GM21529 (cell line): ENCODE measurements around the gene GAREM2.

ENCODE experiments used
- ATAC-seq: cut with Tn5 transposase; IDR thresholded peaks from one replicate; pipeline ENCODE4 v1.9.1; 2021; ENCODE audit not compliant: unreplicated experiment

GAREM2 gene

DNA sequence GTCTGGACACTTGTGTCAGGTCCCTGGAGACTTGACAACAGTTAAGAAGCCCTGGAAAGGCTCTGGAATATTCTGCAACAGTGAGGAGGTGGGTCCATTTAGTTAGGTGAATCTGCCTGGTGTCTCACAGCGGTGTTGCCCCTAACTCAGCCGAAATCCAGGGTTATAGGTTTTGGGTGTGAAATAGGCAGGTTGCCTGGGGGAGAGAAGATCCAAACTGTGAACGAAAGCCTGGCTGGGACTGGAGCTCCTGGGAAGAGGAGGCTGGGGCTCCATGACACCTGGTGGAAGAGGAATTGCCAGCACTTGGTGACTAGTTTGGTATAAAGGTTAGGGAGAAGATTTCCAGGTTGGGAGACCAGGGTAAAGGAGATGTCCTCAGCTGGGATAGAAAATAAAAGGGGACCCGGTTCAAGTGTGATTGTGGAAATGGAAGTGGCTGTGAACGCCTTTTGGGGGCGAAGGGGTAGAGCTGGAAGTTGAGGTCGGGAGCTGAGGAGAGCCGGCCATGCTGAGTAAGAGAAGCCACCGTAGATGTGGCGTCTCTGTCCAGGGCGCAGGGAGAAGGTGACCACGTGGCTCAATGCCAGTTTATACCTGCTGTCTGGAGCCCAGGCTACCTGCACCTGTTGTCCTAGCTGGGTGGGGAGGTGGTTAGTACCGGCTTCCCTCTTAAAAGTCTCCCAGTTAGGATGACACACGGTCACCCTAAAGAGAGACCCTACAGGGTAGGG is 3.0 kb upstream of the GAREM2 start:
- no peak for ATAC-seq

DNA sequence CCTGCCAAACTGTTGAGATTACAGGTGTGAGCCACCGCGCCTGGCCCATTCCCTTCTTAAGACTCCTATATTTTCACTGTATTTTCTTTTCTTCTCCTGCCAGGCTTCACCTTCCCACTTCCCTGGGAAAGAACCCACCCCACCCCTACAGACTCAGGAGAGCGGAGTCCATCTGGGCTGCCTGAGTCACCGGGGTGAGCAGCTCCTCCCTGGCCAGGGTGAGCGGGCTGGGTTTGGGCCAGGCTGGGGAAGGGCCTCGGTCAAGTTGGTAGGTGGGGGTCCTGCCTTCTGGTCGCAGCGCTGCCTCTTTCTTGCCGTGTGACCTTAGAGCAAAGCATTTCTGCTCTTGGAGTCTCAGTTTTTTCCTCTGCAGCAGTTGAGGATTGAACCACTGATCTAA is 2.1 kb upstream of the GAREM2 start:
- ATAC-seq = no peak

DNA sequence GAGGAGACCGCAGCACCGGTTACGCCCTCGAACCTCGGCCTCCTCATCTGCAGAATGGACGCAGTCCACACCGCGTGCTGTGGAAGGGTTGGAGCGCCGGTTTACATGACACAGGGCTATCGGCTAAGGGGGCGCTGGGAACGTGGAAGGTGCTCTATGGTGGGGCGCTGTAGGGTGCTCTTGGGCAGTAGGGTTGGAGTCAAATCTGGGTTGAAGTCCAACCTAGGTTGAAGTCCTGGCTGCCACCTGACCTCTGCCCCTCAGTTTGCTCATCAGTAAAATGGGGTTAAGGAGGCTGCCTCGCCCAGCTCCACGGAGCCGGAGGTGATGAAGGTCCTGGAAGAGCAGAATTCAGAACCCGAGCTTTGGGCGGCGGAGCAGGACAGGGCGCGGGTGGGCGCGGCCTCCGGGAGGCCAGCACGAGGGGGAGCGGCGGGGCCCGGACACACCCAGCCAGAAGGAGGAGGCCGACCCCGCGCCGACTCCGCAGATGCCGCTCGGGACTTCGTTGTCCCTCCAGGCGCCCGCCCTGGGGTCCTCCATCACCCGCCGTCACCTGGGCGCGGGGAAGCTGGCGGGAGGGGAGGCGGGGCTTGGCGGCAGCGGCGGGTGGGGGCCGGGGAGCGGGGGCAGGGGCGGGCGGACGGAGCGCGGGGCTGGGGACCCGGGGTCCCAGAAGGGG is 558 bp upstream of the GAREM2 start:
- ATAC-seq = no peak

DNA sequence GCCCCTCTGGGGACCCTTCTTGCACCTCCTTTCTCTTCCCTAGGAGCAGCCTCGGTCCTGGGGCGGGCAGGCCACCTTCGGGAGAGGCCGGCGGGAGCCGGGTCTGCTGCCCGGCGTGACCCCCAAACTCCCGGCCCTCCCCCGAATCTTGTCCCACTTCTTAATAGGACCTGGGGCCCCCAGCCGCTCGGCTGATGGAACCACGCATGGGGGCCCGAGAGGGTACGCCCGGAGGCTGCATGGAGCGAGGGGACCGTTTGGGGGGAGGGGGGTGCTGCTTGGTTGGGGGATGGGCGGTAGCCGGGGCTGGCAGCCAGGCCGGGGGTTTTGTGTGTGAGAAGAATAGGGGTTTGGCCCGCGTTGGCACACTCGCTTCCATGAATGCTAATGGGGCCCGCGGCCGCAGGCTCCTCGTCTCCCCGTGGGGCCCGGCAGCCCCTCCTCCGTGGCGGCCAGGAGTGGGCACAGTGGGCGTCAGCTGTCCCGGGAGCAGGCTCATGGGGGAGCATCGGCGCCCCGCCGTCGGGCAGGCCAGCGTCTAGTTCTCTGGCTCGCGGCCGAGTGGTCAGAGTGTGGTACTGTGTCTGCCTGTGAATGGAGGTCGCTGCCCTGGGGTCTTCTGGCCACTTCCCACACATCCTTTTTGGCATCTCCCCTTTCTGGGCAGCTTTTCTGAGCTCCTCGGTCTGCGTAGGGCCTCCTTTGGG is 1.0 kb downstream of the GAREM2 start:
- no peak for ATAC-seq

DNA sequence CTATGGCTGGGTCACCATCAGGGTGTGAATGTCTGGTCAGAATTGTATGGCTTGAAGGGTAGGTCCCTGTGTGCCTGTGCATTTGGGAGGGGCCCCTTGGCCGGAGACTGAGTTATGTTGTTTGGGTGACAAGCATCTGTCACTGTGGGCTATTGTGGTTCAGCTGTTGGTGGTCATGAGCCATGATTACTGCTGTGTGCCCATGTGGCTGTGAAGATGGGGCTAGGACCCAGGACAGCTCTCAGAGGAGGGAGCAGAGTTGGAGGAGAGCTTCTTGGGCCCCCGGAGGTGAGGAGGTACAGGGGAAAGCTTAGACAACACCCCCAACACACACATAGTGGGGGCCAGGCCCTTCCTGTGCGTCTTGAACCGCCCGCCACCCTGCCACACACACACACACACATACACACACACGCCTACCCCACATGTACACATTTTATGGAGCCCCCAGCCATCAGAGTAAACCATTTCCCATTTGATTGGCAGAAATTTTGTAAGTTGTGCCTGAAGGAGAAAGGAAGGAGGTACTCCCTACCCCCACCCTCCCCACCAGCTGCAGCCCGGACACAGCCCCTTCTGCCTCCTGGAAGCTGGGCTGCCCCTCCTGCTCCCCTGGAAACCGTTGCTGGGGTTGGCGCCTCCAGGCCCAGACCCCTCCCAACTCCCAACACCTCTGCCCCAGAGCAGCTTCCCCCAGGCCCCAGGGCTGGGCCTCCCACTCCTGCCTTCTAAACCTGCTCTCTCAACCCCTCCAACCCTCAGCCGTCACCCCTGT is 2.0 kb downstream of the GAREM2 start:
- no peak for ATAC-seq

DNA sequence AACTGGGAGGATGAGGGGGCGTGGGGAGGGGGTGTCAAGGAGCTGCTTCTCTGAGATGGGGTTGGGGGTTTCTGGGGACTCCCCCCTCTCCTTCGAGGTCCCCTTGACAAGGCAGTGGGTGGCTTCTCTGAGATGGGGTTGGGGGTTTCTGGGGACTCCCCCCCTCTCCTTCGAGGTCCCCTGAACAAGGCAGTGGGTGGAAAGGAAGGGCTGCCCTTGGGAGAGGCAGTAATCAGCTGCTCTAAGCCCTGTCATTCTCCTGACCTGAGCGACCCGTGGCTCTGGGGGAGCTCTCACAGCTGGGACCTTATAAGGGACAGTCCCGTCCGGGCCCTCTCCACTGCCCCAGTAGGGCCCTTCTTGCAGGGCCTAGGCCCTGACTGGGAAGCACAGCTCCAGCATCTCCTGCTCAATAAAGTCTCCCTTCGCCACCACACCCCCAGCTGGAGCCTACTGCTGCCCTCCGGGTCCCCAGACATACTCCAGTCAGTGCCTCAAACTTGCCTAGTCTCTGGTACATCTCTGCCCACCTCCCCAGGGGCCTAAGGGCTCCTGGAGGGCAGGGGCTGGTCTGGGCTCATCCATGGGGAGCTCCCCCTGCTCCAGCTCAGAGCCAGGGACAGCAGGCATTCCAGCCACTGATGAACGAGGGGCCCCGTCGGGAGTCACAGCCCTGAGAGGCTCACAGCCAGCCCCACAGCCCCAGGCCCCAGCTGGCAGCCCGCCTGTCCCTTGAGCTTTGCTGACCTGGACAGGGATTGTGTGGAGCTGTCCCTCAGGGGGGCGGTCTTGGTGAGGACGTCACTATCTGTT is 2.8 kb downstream of the GAREM2 start:
- no peak for ATAC-seq

DNA sequence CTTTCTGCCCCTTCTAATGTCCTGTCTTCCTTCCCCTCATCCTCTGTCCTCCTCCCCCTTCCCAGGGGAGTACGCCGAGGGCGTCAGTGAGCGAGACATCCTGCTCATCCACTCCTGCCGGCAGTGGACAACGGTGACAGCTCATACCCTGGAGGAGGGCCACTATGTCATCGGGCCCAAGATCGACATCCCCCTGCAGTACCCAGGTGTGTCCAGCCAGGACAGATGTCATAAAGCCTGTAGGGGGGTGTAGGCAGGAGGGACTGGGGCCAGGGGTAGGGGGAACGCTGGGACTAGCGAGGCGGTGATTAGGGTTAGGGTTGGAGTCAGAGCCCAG is 3.4 kb downstream of the GAREM2 start:
- no peak for ATAC-seq

DNA sequence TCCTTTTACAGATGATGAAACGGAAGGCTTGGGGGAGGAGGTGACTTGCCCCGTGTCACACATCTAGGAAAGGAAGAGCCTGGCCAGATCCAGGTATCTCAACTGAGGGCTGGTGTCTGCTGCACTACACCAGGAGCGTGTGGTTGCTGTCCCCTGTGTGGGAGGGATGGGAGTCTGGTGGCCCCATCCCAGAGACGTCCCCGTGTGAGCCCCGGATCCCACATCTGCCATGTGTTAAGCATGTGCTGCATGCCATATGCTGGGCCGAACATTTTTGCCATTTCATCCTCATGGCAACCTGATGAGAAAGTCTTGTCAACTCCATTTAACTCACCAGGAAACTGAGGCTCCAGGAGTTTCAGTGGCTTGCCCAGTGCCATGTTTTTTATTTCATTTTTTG is 4.2 kb downstream of the GAREM2 start:
- no peak for ATAC-seq

DNA sequence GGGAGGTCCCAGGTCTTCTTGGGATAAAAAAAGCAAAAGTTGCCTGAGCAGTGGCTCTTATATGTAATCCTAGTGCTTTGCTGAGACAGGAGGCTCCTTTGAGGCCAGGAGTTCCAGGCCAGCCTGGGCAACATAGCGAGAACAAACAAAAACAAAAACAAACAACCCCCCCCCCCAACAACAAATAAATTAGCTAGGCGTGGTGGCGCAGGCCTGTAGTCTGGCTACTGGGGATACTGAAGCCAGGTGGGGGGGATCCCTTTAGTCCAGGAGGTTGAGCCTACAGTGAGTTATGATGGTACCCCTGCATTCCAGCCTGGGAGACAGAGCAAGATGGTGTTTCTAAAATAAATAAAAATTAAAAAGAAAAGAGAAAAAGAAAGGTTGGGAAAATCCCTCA is 5.4 kb downstream of the GAREM2 start:
- ATAC-seq = no peak

DNA sequence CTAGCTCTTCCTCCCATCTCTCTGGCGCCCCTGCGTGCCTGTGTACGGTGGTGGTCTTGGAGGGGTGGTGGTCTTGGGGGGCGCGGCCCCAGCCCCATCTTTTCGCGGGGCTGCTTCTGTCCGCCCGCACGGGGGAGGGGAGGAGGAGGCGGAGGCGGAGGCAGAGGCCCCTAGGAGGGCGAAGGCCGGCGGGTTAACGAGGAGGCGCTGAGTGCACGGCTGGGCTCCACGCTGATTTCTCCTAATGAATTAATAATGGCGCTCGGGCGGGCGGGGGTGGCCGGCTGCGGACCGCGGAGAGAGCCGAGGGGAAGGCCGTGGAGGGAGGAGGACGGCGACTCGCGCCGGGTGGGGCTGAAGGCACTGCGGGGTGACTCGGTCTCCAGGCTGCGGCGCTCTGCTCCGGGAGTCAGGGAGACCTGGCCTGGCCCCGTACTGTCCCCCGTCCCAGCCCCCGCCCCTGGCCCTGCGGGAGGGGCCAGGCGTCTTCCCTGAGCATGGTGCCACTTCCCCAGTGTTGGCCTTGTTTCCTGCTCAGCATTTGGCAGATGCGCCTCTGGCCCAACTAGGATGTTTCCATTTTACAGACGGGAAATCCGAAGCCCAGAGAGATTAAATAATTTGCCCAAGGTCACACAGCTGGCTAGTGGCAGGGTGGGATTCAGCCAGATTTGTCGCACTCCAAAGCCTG is 6.0 kb downstream of the GAREM2 start:
- ATAC-seq = no peak

DNA sequence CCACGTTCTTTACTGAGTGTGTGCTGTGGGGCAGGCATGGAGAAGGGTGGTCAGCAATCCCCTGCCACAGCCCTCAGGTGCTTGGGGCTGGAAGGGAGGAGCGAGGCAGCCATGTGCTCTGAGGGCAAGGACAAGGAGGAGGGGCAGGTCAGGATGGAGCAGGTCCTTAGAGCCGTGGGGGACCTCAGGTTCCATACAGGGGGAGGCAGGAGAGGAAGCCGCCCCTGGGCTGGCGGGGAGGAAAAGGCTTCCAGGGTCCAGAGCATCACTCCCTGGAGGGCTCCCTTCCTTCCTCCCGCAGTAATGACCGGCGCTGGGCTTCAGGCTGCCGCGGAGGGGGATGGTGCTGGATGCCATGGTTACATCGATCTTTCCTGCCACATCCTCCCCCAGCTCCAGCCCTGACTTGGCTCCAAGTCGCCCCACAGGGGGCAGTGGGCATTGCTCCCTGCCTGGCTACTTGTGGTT is 6.6 kb downstream of the GAREM2 start:
- ATAC-seq = no peak

DNA sequence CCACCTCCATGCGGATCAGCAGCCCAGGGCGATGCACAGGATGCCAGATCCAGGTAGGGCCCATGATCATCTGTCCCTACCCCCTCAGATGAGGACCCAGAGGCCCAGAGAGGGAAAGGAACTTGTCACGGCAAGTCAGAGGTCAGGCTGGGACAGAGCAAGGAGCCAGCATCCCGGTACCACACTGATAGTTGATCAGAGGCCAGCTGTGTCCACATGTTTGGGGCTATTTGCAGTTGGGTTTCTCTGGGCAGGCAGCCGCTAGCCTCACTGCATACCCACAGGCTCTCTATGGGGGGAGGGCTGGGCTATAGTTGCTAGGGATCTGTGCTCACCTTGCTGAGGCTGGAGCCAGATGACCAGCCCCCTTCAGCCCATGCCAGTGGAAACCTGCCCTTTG is 9.6 kb downstream of the GAREM2 start:
- ATAC-seq = no peak

DNA sequence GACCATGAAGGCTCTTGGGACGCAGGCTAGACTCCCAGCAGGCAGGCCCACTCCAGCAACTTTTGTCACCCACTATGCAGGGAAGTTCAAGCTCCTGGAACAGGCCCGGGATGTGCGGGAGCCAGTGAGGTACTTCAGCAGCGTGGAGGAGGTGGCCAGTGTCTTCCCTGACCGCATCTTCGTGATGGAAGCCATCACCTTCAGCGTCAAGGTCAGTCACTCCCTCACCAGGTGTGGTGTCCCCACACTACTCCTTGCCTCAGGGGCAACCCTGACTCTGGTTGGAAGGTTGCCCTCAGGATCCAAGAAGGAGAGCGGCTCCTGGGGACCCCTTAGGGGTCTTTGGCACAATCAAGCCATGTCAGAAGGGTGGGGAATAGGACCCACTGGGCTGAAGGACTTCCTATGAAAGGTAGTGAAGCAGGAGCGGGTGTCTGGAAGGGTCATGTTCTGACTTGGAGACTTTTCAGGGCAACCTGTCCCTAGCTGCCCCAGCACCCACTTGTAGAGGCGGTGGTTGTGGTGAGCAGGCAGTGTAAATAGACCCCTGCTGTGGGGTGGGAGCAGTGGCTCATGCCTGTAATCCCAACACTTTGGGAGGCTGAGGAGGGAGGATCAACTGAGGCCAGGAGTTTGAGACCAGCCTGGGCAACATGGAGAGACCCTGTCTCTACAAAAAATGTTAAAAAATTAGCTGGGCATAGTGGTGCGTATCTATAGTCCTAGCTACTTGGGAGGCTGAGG is 10.2 kb downstream of the GAREM2 start:
- ATAC-seq = no peak

DNA sequence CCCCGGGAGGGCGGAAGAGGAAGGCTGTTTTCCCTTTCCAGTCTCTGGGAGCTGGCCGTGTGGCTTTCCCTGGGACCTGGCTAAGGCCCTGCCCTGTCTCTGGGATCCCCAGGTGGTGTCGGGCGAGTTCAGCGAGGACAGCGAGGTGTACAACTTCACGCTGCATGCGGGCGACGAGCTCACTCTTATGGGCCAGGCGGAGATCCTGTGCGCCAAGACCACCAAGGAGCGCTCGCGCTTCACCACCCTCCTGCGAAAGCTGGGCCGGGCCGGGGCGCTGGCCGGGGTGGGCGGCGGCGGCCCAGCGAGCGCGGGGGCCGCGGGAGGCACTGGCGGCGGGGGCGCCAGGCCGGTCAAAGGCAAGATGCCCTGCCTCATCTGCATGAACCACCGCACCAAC is 11.2 kb downstream of the GAREM2 start:
- no peak for ATAC-seq

DNA sequence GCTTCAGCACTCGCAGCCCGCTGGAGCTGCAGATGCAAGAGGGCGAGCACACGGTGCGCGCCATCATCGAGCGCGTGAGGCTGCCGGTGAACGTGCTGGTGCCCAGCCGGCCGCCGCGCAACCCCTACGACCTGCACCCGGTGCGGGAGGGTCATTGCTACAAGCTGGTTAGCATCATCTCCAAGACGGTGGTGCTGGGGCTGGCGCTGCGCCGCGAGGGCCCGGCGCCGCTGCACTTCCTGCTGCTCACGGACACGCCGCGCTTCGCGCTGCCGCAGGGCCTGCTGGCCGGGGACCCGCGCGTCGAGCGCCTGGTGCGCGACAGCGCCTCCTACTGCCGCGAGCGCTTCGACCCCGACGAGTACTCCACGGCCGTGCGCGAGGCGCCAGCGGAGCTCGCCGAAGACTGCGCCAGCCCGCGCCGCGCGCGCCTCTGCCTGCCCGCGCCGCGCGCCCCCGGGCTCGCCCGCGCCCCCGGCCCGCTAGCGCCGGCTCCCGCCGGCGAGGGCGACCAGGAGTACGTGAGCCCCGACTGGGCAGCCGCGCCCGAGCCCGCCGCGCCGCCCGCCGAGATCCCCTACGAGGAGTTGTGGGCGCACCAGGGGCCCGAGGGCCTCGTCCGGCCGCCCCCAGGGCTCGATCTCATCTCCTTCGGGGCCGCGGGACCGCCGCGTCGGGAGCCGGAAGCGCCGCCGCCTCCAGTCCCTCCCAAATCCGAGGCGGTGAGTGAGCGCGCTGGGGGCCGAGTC is 11.8 kb downstream of the GAREM2 start:
- ATAC-seq = no peak

DNA sequence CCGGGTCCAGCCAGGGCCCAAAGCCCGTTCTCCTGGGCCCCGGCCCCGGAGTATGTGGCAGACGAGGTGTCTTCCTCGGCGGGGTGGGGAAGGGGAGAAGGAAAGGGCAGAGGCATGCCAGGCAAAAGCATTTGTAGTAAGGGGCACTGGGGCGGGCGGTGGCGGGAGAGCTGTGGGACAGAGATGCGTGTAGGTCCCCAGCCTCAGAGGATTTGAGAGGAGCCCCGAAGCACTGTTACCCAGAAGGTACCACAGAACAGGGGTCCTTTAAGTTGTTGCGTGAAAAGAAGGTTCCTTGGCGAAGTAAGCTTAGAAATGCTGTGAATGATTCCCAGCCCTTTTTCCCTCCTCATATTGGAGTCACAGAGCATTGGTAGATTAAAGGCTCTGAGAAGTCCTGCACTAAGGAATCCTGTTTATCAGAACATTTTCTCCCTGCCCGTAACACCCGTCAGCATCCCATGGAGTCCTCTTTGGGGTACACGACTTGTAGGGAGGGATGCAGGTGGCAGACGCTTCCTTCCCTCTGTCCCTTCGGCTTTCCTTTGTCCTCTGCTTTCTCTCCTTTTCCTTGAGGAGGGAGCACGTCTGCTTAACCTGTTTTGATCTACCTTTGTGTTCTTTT is 12.5 kb downstream of the GAREM2 start:
- ATAC-seq = no peak

DNA sequence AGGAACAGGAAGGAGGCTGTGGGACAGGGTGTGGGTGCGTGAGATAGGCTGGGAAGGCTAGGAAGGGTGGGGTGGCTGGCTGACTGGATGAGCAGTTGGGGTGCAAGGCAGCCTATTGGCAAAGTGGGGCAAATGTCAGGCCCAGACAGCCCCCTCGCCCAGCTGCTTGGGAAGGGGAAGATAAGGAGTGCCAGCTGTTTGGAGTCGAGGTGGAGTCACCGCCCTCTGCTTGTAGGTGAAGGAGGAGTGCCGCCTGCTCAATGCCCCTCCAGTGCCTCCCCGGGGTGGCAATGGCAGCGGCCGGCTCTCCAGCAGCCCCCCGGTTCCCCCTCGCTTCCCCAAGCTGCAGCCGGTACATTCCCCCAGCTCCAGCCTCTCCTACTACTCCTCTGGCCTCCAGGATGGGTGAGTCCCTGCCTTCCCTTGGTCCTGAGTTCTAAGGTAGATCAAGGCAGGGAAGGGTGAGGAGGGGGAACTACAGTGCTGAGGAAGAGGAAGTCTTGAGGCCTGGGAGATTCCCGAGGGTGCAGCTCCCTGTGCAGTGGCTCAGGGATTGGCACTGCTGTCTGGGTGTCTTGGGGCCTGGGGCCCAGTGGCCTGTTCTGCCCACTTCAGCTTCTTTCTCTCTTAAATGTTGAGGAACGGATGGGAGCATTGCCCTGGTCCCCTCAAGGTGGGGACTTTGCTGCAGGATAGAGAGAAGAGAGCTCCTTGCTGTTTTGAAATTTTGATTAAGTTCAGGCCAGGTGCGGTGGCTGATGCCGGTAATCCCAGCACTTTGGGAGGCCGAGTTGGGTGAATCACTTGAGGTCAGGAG is 13.3 kb downstream of the GAREM2 start:
- no peak for ATAC-seq
